ENCODE measurements around the gene STOX2. TPM values are rescaled to one million over a fixed set of nuclear protein-coding genes. Genes with fewer than 3 reads are reported as not detected.

STOX2 gene
- total RNA-seq, 3 donors from 2014 or later: 2.7 to 10.9 (median 4.3) TPM

GRCh38 chr4:183987987-183988392, 82.9 kb downstream of the STOX2 start:
- intact Hi-C loops (cut with DNase I, micrococcal nuclease): no loop called here
- Histone ChIP-seq H3K9me3 (no peaks in the 10 kb centered on the region), H3K4me3 (no peak overlapping the region), H3K36me3 (ENCODE audit: low read depth) (no peaks in the 10 kb centered on the region), H3K4me1 (ENCODE audit: low read depth) (peaks cover 12% of the 10 kb centered on the region)
- peak in 2 of 3 donors; percentile 54 to 59 for DNase-seq
- ATAC-seq: peak; percentile 92
- TF ChIP-seq CTCF (IDR thresholded peaks at IDR 0.05): no peak

GRCh38 chr4:183988874-183989273, 83.8 kb downstream of the STOX2 start:
- no peaks in the 10 kb centered on the region for H3K9me3 ChIP-seq
- no peaks in the 10 kb centered on the region for H3K36me3 ChIP-seq (ENCODE audit: low read depth)
- ATAC-seq (no peak), DNase-seq (no peak)
- TF ChIP-seq CTCF (IDR thresholded peaks at IDR 0.05): no peak
- intact Hi-C loops (cut with DNase I, micrococcal nuclease): no loop called here
- H3K4me3 ChIP-seq: no peak overlapping the region
- H3K4me1 ChIP-seq (ENCODE audit: low read depth): peaks cover 12% of the 10 kb centered on the region

DNA sequence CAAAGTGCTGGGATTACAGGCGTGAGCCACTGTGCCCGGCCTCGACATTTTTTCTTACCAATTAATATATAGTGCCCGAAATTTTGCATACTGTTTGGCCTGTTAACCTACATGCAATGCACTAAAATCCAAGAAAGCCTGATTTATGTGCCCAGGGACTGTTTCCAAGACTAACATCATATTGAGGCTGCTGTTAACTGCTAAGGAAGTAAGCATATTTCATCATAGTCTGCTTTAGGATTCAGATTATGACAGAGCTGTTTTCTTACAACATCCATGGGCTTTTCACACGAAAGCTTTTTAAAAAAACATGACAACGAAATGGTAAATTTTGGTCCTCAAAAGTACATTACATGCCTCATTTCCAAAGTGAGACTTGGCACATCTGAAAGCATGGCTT, 84.4 kb downstream of the STOX2 start:
- TF ChIP-seq CTCF (IDR thresholded peaks at IDR 0.05): no peak
- H3K36me3 ChIP-seq (ENCODE audit: low read depth): no peaks in the 10 kb centered on the region
- H3K9me3 ChIP-seq: no peaks in the 10 kb centered on the region
- intact Hi-C loops (cut with DNase I, micrococcal nuclease): no loop called here
- DNase-seq (no peak), ATAC-seq (no peak)
- H3K4me3 ChIP-seq: no peak overlapping the region
- peaks cover 12% of the 10 kb centered on the region for H3K4me1 ChIP-seq (ENCODE audit: low read depth)

GRCh38 chr4:183989931-183990330, 84.8 kb downstream of the STOX2 start:
- no peak for DNase-seq
- Histone ChIP-seq H3K9me3 (no peaks in the 10 kb centered on the region), H3K36me3 (ENCODE audit: low read depth) (no peaks in the 10 kb centered on the region), H3K4me1 (ENCODE audit: low read depth) (peaks cover 12% of the 10 kb centered on the region), H3K4me3 (no peak overlapping the region)
- ATAC-seq: no peak
- no peak for TF ChIP-seq CTCF (IDR thresholded peaks at IDR 0.05)
- intact Hi-C loops (cut with DNase I, micrococcal nuclease): no loop called here

GRCh38 chr4:183993676-183994075, 88.6 kb downstream of the STOX2 start:
- Histone ChIP-seq H3K9me3 (no peaks in the 10 kb centered on the region), H3K4me3 (no peak overlapping the region), H3K4me1 (ENCODE audit: low read depth) (no peaks in the 10 kb centered on the region), H3K36me3 (ENCODE audit: low read depth) (no peaks in the 10 kb centered on the region)
- TF ChIP-seq CTCF (IDR thresholded peaks at IDR 0.05): no peak
- DNase-seq (no peak), ATAC-seq (no peak)
- intact Hi-C loops (cut with DNase I, micrococcal nuclease): no loop called here

DNA sequence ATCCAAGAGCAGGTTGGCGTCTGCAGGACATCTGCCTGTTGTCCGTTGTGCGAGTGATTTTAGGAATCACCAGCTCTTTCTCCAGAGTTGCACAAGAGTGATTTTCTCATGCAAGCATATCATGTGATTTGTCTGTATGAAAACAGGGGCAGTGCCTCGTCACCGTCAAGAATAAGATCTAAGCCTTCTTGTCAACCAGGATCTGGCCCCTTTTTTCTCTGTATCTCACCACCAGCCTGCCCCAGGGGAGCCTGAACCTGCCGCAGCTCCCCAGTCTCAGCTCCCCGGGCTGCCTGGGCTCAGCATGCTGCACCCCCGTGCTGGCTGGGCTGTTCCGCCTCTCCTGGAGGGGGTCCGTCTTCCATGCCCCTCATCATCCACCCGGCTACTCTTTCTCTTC, 90.5 kb downstream of the STOX2 start:
- intact Hi-C loops (cut with DNase I, micrococcal nuclease): no loop called here
- Histone ChIP-seq H3K4me3 (no peak overlapping the region), H3K4me1 (ENCODE audit: low read depth) (no peaks in the 10 kb centered on the region), H3K9me3 (no peaks in the 10 kb centered on the region), H3K36me3 (ENCODE audit: low read depth) (no peaks in the 10 kb centered on the region)
- DNase-seq: no peak
- no peak for TF ChIP-seq CTCF (IDR thresholded peaks at IDR 0.05)
- ATAC-seq: no peak

Measured in mucosa of descending colon (tissue), 3 donors.